Endothelial cell of umbilical vein (primary cell): Measurements from ENCODE around the gene CCDC121. TPM values are rescaled to one million over a fixed set of nuclear protein-coding genes. Genes with fewer than 3 reads are reported as not detected.
A peak's percentile ranks its signal among the peaks of the same experiment; 100 is the strongest.
"Not testable (repeated sequence)": the region's sequence is repeated elsewhere in the genome, so short reads cannot be mapped to it uniquely, and the experiment has no call there.

Experiments
- BruUV-seq: library from RNA; stranded (reverse); fragments of 400-500 nt; replicated peaks from 2 replicates; lab custom pipeline; 2021; lab: Mats Ljungman, UMichigan
- CTCF ChIA-PET: fragments of 300-600, 350-600 bp; sonication (Branson Sonifier 250); formaldehyde crosslinking; loops from one replicate; lab custom pipeline; 2021; ENCODE audit warnings: antibody characterized with exemption, inconsistent platforms; lab: Charles Lee
- POLR2A ChIA-PET: fragments of 300-600, 350-600 bp; sonication (Branson Sonifier 250); formaldehyde crosslinking; loops from one replicate; lab custom pipeline; 2021; ENCODE audit warnings: antibody characterized with exemption, inconsistent platforms; lab: Charles Lee
- DNase-seq: peaks from one replicate; pipeline ENCODE4 v3.0.0-alpha.2; 2011; ENCODE audit warnings: low read depth, low spot score
- FAIRE-seq: peaks from 2 replicates; lab custom pipeline; 2011; peaks lifted over from hg19 to GRCh38; lab: Jason Lieb, UNC
- H2AFZ ChIP-seq: 2 replicates; pipeline ENCODE4 v1.6.0; 2012; ENCODE audit warnings: low read depth, low read length, control low read depth, inconsistent platforms
- H3K27ac ChIP-seq: 2 replicates; pipeline ENCODE4 v1.5.1; 2011; ENCODE audit warnings: low read depth, mild to moderate bottlenecking, control low read depth, low read length, moderate library complexity; ENCODE audit not compliant: insufficient read depth
- H3K27me3 ChIP-seq, 2 experiments: 2 replicates each; pipeline versions ENCODE4 v1.6.0 to v1.6.1; 2011; ENCODE audit warnings: low read length in 2 of 2, mixed read lengths in 1 of 2; ENCODE audit not compliant: control insufficient read depth in 2 of 2, insufficient read depth in 2 of 2
- H3K36me3 ChIP-seq, 2 experiments: 2 replicates in 1 of 2; 3 replicates in 1 of 2; pipeline ENCODE4 v1.5.1; 2011; ENCODE audit warnings: low read length in 2 of 2, mild to moderate bottlenecking in 1 of 2, moderate library complexity in 1 of 2; ENCODE audit not compliant: control insufficient read depth in 2 of 2, insufficient read depth in 2 of 2; ENCODE audit errors: extremely low read depth in 1 of 2
- H3K4me1 ChIP-seq: 3 replicates; pipeline ENCODE4 v1.5.1; 2011; ENCODE audit warnings: mild to moderate bottlenecking, low read length; ENCODE audit not compliant: control insufficient read depth, insufficient read depth; ENCODE audit errors: extremely low read depth
- H3K4me2 ChIP-seq: 2 replicates; pipeline ENCODE4 v1.6.1; 2011; ENCODE audit warnings: low read length, control low read depth, mixed read lengths; ENCODE audit not compliant: insufficient read depth
- H3K4me3 ChIP-seq, 3 experiments: fragments of 200-600 bp in 1 of 3; sonication (generic), shearing (Covaris generic) in 1 of 3; replicated peaks in 1 of 3; 2 replicates each; pipeline ENCODE4 v1.5.1; 2011 to 2016; ENCODE audit warnings: control low read depth in 3 of 3, low read length in 3 of 3, mild to moderate bottlenecking in 2 of 3, inconsistent platforms in 1 of 3, low read depth in 1 of 3, moderate library complexity in 1 of 3; ENCODE audit not compliant: insufficient read depth in 1 of 3
- H3K79me2 ChIP-seq: 2 replicates; pipeline ENCODE4 v1.6.0; 2012; ENCODE audit warnings: low read length, inconsistent platforms; ENCODE audit not compliant: control insufficient read depth, insufficient read depth
- H3K9ac ChIP-seq: replicated peaks from 2 replicates; pipeline ENCODE3; 2011; ENCODE audit warnings: low read length, control low read depth; ENCODE audit not compliant: insufficient read depth; ENCODE audit errors: extremely low read depth
- H3K9me1 ChIP-seq: replicated peaks from 3 replicates; pipeline ENCODE4 v1.6.0; 2011; ENCODE audit warnings: mild to moderate bottlenecking, low read length; ENCODE audit not compliant: control insufficient read depth, insufficient read depth; ENCODE audit errors: extremely low read depth
- H3K9me3 ChIP-seq: replicated peaks from 2 replicates; pipeline ENCODE4 v1.5.1; 2012; ENCODE audit warnings: low read length, inconsistent platforms; ENCODE audit not compliant: control insufficient read depth, insufficient read depth
- H4K20me1 ChIP-seq: replicated peaks from 2 replicates; pipeline ENCODE3; 2011; ENCODE audit warnings: mild to moderate bottlenecking, low read length; ENCODE audit not compliant: control insufficient read depth, insufficient read depth; ENCODE audit errors: extremely low read depth
- CTCF ChIP-seq, 2 donors: IDR thresholded peaks; 1 replicate in 1 of 2; 2 replicates in 1 of 2; pipeline ENCODE4 v1.5.1; 2011; ENCODE audit warnings: low read length in 2 of 2, mild to moderate bottlenecking in 2 of 2, moderate library complexity in 2 of 2, control low read depth in 1 of 2, inconsistent platforms in 1 of 2, low read depth in 1 of 2; ENCODE audit not compliant: insufficient read depth in 1 of 2; ENCODE audit errors: extremely low read depth in 1 of 2
- FOS ChIP-seq: IDR thresholded peaks from 2 replicates; pipeline ENCODE4 v1.6.1; 2011; ENCODE audit warnings: mild to moderate bottlenecking, low read length, moderate library complexity, borderline replicate concordance; ENCODE audit not compliant: insufficient read depth
- JUN ChIP-seq: IDR thresholded peaks from 2 replicates; pipeline ENCODE4 v1.6.1; 2011; ENCODE audit warnings: borderline replicate concordance, low read depth; ENCODE audit not compliant: insufficient read length, insufficient read depth
- POLR2AphosphoS5 ChIP-seq: IDR thresholded peaks from 2 replicates; pipeline ENCODE4 v1.6.1; 2012; ENCODE audit warnings: low read depth, mild to moderate bottlenecking, control low read depth, low read length, moderate library complexity; ENCODE audit not compliant: insufficient read depth
- dilution Hi-C: fragments of 300-500 bp; cut with MboI; formaldehyde crosslinking; loops from one replicate; pipeline ENCODE4 v1.15.0; 2019; ENCODE audit warnings: low sequenced_read_pairs; ENCODE audit not compliant: extremely low pct_ligation_motif_present
- intact Hi-C: fragments of 100-400 bp; cut with micrococcal nuclease; formaldehyde crosslinking; loops from one replicate; pipeline ENCODE4 v1.10.0; 2022
- polyA plus RNA-seq, 4 experiments: library from polyadenylated mRNA; depleted of rRNA in 3 of 4; stranded (reverse) in 3 of 4; unstranded in 1 of 4; fragments of >200 nt; gene quantifications; 2 replicates each; pipeline versions ENCODE4 v1.2.1 to v1.2.3, GENCODE V29; 2011 to 2012; ENCODE audit warnings: missing spikeins in 1 of 4
- total RNA-seq: library from RNA; stranded (reverse); gene quantifications from 2 replicates; pipeline ENCODE4 v1.2.3, GENCODE V29; 2021

Gene CCDC121
- total and polyA plus RNA-seq, 2 donors (not counting 3 experiments of a cell fraction or from before 2014, with no cell fraction given): 0.92 to 3.3 TPM

DNA sequence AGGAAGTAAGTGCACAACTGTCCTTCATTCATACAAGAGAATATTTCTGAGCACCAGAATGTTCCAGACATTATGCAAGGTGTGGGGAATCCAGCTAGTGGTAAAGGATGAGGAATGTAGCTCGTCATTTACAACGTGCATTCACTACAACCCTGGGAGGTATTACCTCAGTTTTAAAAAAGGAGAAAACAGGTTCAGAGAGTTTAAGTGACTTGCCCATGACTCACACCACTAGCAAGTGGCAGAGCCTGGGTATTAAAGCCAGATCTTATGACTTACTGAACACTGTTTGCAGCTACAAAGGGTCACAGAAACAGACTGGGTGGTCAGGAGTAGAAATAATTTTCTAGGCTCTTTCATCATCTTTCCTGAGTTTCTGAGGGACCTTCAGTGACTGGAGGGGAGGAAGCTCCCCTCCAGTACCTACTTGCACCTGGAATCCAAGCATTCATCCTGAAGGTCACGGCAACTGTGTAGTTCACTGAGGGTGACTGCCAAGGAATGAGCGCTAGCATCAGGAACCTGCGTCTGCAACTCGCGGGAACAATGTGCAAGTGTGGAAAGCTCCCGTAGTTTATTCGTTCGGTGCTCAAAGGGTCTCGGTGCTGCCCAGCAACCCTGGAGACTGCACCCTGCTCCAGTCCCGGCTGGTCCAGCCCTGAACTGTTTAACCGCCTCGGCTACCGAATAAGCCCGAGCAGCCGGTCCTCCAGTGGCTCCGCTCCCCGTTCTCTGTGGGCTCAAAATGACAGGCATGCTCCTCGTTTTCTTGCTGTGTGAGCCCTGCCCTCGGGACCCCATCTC, 647 bp downstream of the CCDC121 start:
- H3K4me2 ChIP-seq: peak overlapping the region; percentile 99
- H3K9me1 ChIP-seq: no peaks in the 10 kb centered on the region
- H4K20me1 ChIP-seq: no peaks in the 10 kb centered on the region
- CTCF ChIA-PET: interaction anchor here (1.0 to 2.4 kb wide), 2 partner anchors 10 to 55 kb away, joined by 3 to 14 read pairs; no protein-coding TSS in a partner anchor
- FAIRE-seq (peak; percentile 63), DNase-seq (peak; percentile 60)
- H3K4me1 ChIP-seq: peaks cover 27% of the 10 kb centered on the region
- POLR2A ChIA-PET: interaction anchor here (0.6 kb wide), 1 partner anchor 21 kb away, joined by 4 read pairs; no protein-coding TSS in a partner anchor
- H3K36me3 ChIP-seq: peaks cover 3 to 8% of the 10 kb centered on the region in 2 experiments
- BruUV-seq: no TSS peak
- H3K79me2 ChIP-seq: peaks cover 10% of the 10 kb centered on the region
- H2AFZ ChIP-seq: peak overlapping the region; percentile 95
- peak overlapping the region; percentile 9 to 98 (median 98) for H3K4me3 ChIP-seq
- H3K27ac ChIP-seq: peak overlapping the region; percentile 69
- no peaks in the 10 kb centered on the region for H3K9me3 ChIP-seq
- intact Hi-C loops (loop anchor here (1.0 to 2.0 kb wide), 4 partner anchors 45 to 200 kb away; partner anchors contain the start of genes IFT172, NRBP1 and ZNF512), dilution Hi-C loops (no loop called here)
- TF ChIP-seq JUN (peak; percentile 32), CTCF (IDR thresholded peaks at IDR 0.05; ENCODE audit: extremely low read depth in 1 of 2, insufficient read depth in 1 of 2, low read depth in 1 of 2, low read length in 2 of 2) (no peak), FOS (peak; percentile 73), POLR2AphosphoS5 (peak; percentile 17)
- H3K9ac ChIP-seq: peak overlapping the region; percentile 95
- H3K27me3 ChIP-seq: no peaks in the 10 kb centered on the region

DNA sequence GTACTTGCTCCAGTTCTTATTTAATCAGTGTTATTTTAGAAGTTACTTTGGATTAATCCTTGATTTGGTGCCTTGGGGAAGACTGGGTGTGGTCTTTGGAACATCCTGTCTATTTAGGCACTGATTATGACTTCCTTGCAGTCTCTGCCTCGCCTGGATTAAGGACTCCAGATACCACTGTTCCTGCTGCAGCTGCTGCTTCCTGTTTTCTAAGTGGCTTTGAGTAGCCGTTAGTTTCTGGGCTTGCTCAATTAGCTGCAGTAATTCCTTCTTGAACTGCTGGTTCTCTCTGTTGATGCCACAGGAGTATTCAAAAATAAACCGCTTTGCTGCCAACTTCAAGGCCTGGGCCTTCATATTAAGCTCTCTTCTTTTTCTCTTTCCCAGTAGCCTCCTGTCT, 1.9 kb downstream of the CCDC121 start:
- POLR2A ChIA-PET, dilution Hi-C loops, H3K4me3 ChIP-seq, H3K9me3 ChIP-seq, H3K9ac ChIP-seq, H3K27me3 ChIP-seq, H4K20me1 ChIP-seq, H3K79me2 ChIP-seq, H2AFZ ChIP-seq, intact Hi-C loops, H3K9me1 ChIP-seq, H3K36me3 ChIP-seq, BruUV-seq: not testable (repeated sequence)
- peak overlapping the region; percentile 69 for H3K27ac ChIP-seq
- peak; percentile 47 for DNase-seq
- peak overlapping the region; percentile 0 for H3K4me2 ChIP-seq
- CTCF ChIA-PET: interaction anchor here (2.4 kb wide), 1 partner anchor 56 kb away, joined by 14 read pairs; no protein-coding TSS in a partner anchor
- peaks cover 34% of the 10 kb centered on the region for H3K4me1 ChIP-seq
- FAIRE-seq: peak; percentile 79

- H3K27me3 ChIP-seq, H3K9ac ChIP-seq, intact Hi-C loops, POLR2A ChIA-PET, H3K27ac ChIP-seq, BruUV-seq, H4K20me1 ChIP-seq, H3K4me2 ChIP-seq, H3K79me2 ChIP-seq, H2AFZ ChIP-seq, H3K9me1 ChIP-seq, dilution Hi-C loops, DNase-seq, H3K36me3 ChIP-seq, H3K4me3 ChIP-seq, H3K9me3 ChIP-seq: not testable (repeated sequence)
- CTCF ChIA-PET: interaction anchor here (0.6 kb wide), 1 partner anchor 82 kb away, joined by 3 read pairs; no protein-coding TSS in a partner anchor
- peak; percentile 18 for FAIRE-seq
- H3K4me1 ChIP-seq: peaks cover 34% of the 10 kb centered on the region
These were observed 2.5 kb downstream of the CCDC121 start for GRCh38 chr2:27626323-27626722.
